CD14-positive monocyte (primary cell): ENCODE measurements around the gene RBMS1. TPM values are rescaled to one million over a fixed set of nuclear protein-coding genes. Genes with fewer than 3 reads are reported as not detected.

ENCODE experiments used
- DNase-seq, 3 donors: peaks; one replicate each; pipeline ENCODE4 v3.0.0-alpha.2; 2011 to 2022
- H2AFZ ChIP-seq: 2 replicates; pipeline ENCODE4 v1.6.0; 2012; ENCODE audit warnings: mild to moderate bottlenecking, low read depth, low read length, inconsistent platforms; ENCODE audit not compliant: insufficient read depth, poor library complexity, severe bottlenecking
- H3K27ac ChIP-seq, 2 donors: 1 replicate in 1 of 2; 2 replicates in 1 of 2; pipeline ENCODE4 v1.5.1; 2012 to 2013; ENCODE audit warnings: low read length in 2 of 2, control low read depth in 1 of 2, inconsistent platforms in 1 of 2, low read depth in 1 of 2, mild to moderate bottlenecking in 1 of 2
- H3K27me3 ChIP-seq, 2 donors: one replicate each; pipeline versions ENCODE4 v1.6.0 to v1.6.1; 2011 to 2013; ENCODE audit warnings: low read length in 2 of 2; ENCODE audit not compliant: control insufficient read depth in 2 of 2, insufficient read depth in 2 of 2
- H3K36me3 ChIP-seq, 2 donors: replicated peaks in 1 of 2; 1 replicate in 1 of 2; 2 replicates in 1 of 2; pipeline versions ENCODE4 v1.5.1 to v1.6.1; 2012 to 2013; ENCODE audit warnings: low read length in 2 of 2, control low read depth in 1 of 2, inconsistent platforms in 1 of 2, mild to moderate bottlenecking in 1 of 2; ENCODE audit not compliant: insufficient read depth in 2 of 2, control insufficient read depth in 1 of 2
- H3K4me1 ChIP-seq, 2 donors: 1 replicate in 1 of 2; 2 replicates in 1 of 2; pipeline versions ENCODE4 v1.5.1 to v1.6.1; 2012 to 2013; ENCODE audit warnings: low read length in 2 of 2, control low read depth in 1 of 2, inconsistent platforms in 1 of 2, mild to moderate bottlenecking in 1 of 2, moderate library complexity in 1 of 2; ENCODE audit not compliant: insufficient read depth in 2 of 2, control insufficient read depth in 1 of 2
- H3K4me2 ChIP-seq: replicated peaks from 2 replicates; pipeline ENCODE3; 2012; ENCODE audit warnings: low read length, moderate library complexity, mild to moderate bottlenecking; ENCODE audit not compliant: poor library complexity, severe bottlenecking; ENCODE audit errors: extremely low read depth
- H3K4me3 ChIP-seq, 3 experiments: fragments of 200-600 bp in 1 of 3; sonication (generic) in 1 of 3; replicated peaks in 1 of 3; 1 replicate in 2 of 3; 2 replicates in 1 of 3; pipeline ENCODE4 v1.5.1; 2011 to 2013; ENCODE audit warnings: low read length in 3 of 3, mild to moderate bottlenecking in 3 of 3, control low read depth in 2 of 3, low read depth in 2 of 3, inconsistent platforms in 1 of 3, moderate library complexity in 1 of 3
- H3K79me2 ChIP-seq: 2 replicates; pipeline ENCODE4 v1.6.0; 2012; ENCODE audit warnings: mild to moderate bottlenecking, control low read depth, inconsistent platforms, low read length, moderate library complexity; ENCODE audit not compliant: insufficient read depth
- H3K9ac ChIP-seq: 2 replicates; pipeline ENCODE4 v1.6.0; 2017; ENCODE audit warnings: low read length, mild to moderate bottlenecking; ENCODE audit not compliant: insufficient read depth, poor library complexity, severe bottlenecking
- H3K9me3 ChIP-seq, 2 donors: replicated peaks in 1 of 2; 1 replicate in 1 of 2; 2 replicates in 1 of 2; pipeline versions ENCODE4 v1.5.1 to v1.6.1; 2012 to 2013; ENCODE audit warnings: low read length in 2 of 2, control low read depth in 1 of 2; ENCODE audit not compliant: control insufficient read depth in 1 of 2, insufficient read depth in 1 of 2
- H4K20me1 ChIP-seq: 2 replicates; pipeline ENCODE4 v1.6.0; 2012; ENCODE audit warnings: mild to moderate bottlenecking, low read length, control low read depth, moderate library complexity; ENCODE audit not compliant: insufficient read depth
- H3K27ac Mint-ChIP-seq, 7 donors: one replicate each; pipeline ENCODE4 v1.8.0; 2020; ENCODE audit warnings: mild to moderate bottlenecking in 7 of 7, mixed read lengths in 7 of 7, moderate library complexity in 6 of 7, inconsistent platforms in 2 of 7
- H3K27me3 Mint-ChIP-seq, 3 donors: one replicate each; pipeline ENCODE4 v1.8.0; 2021 to 2022; ENCODE audit warnings: low read depth in 3 of 3, mild to moderate bottlenecking in 3 of 3, mixed read lengths in 3 of 3, moderate library complexity in 3 of 3, inconsistent platforms in 1 of 3
- H3K36me3 Mint-ChIP-seq, 2 donors: one replicate each; pipeline ENCODE4 v1.8.0; 2020; ENCODE audit warnings: mixed read lengths in 2 of 2, inconsistent platforms in 1 of 2, mild to moderate bottlenecking in 1 of 2
- H3K4me1 Mint-ChIP-seq: one replicate; pipeline ENCODE4 v1.8.0; 2020; ENCODE audit warnings: mild to moderate bottlenecking, mixed read lengths
- H3K4me3 Mint-ChIP-seq, 2 donors: one replicate each; pipeline ENCODE4 v1.8.0; 2020; ENCODE audit warnings: mild to moderate bottlenecking in 2 of 2, mixed read lengths in 2 of 2, moderate library complexity in 1 of 2
- H3K9me3 Mint-ChIP-seq, 7 donors: one replicate each; pipeline ENCODE4 v1.8.0; 2020 to 2022; ENCODE audit warnings: mixed read lengths in 7 of 7, mild to moderate bottlenecking in 6 of 7, moderate library complexity in 6 of 7, inconsistent platforms in 2 of 7
- WGBS: methylation state at CpG from one replicate; pipeline ENCODE4 v1.1.5; 2013; ENCODE audit warnings: missing lambda C conversion rate; ENCODE audit not compliant: insufficient coverage; 5-methylcytosine and 5-hydroxymethylcytosine counted together
- intact Hi-C, 2 donors: fragments of 100-400 bp; cut with micrococcal nuclease; formaldehyde crosslinking; loops; one replicate each; pipeline versions ENCODE4 v1.15.0 to v1.15.1; 2023
- polyA plus RNA-seq, 3 donors: library from polyadenylated mRNA; depleted of rRNA in 1 of 3; unstranded in 2 of 3; stranded (reverse) in 1 of 3; fragments of 300-500 nt in 2 of 3; fragments of >200 nt in 1 of 3; fragmentation: Illumina TruSeq in 2 of 3; gene quantifications; 1 replicate in 2 of 3; 2 replicates in 1 of 3; pipeline ENCODE4 v1.2.3, GENCODE V29; 2012 to 2021
- TF ChIP-seq, protein P1 (sequence below): fragments of 200-600 bp; IDR thresholded peaks from one replicate; pipeline ENCODE4 v1.8.0; 2022; ENCODE audit warnings: antibody characterized with exemption, mild to moderate bottlenecking

Gene RBMS1
- polyA plus RNA-seq, 3 donors = 88.2 to 91.2 (median 89.4) TPM

DNA sequence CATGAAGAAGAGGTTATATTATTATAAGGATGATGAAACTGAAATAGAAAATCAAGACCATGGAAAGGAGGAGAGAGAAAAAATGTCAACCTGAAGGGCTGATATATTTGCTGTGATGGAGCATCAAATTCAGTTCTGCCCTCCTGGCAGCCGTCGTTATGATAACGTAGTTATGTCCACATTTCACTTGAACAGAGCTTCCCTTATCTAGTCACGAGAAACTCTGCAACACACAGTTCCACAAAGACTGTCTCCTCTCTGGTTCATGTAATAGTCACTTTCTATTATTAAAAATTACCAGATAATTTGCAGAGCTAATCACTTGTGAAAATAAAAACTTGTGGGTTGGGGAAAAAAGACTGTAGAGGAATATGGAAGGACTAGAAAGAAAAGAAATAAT, 19.5 kb upstream of the RBMS1 start:
- Mint-ChIP-seq H3K27ac (no peak overlapping the region), H3K36me3 (no peaks in the 10 kb centered on the region), H3K4me3 (no peak overlapping the region), H3K4me1 (peaks cover 12% of the 10 kb centered on the region), H3K9me3 (peaks cover 0 to 2% (median 0%) of the 10 kb centered on the region in 7 donors), H3K27me3 (peaks cover 0 to 3% (median 3%) of the 10 kb centered on the region in 3 donors)
- intact Hi-C loops = no loop called here
- DNase-seq = no peak
- WGBS = no CpG with 5 or more reads among the region's 4 CpGs
- no peaks in the 10 kb centered on the region for H3K79me2 ChIP-seq
- H3K4me2 ChIP-seq = no peak overlapping the region
- no peaks in the 10 kb centered on the region for H4K20me1 ChIP-seq
- no peak overlapping the region for H3K9ac ChIP-seq
- H3K27me3 ChIP-seq = no peaks in the 10 kb centered on the region
- no peaks in the 10 kb centered on the region for H3K9me3 ChIP-seq
- no peak overlapping the region for H3K27ac ChIP-seq
- peaks cover 0 to 5% of the 10 kb centered on the region in 2 donors for H3K4me1 ChIP-seq
- TF ChIP-seq, protein P1, sequence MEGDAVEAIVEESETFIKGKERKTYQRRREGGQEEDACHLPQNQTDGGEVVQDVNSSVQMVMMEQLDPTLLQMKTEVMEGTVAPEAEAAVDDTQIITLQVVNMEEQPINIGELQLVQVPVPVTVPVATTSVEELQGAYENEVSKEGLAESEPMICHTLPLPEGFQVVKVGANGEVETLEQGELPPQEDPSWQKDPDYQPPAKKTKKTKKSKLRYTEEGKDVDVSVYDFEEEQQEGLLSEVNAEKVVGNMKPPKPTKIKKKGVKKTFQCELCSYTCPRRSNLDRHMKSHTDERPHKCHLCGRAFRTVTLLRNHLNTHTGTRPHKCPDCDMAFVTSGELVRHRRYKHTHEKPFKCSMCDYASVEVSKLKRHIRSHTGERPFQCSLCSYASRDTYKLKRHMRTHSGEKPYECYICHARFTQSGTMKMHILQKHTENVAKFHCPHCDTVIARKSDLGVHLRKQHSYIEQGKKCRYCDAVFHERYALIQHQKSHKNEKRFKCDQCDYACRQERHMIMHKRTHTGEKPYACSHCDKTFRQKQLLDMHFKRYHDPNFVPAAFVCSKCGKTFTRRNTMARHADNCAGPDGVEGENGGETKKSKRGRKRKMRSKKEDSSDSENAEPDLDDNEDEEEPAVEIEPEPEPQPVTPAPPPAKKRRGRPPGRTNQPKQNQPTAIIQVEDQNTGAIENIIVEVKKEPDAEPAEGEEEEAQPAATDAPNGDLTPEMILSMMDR = no peak
- H2AFZ ChIP-seq = no peak overlapping the region
- H3K4me3 ChIP-seq = no peak overlapping the region
- H3K36me3 ChIP-seq = no peaks in the 10 kb centered on the region

DNA sequence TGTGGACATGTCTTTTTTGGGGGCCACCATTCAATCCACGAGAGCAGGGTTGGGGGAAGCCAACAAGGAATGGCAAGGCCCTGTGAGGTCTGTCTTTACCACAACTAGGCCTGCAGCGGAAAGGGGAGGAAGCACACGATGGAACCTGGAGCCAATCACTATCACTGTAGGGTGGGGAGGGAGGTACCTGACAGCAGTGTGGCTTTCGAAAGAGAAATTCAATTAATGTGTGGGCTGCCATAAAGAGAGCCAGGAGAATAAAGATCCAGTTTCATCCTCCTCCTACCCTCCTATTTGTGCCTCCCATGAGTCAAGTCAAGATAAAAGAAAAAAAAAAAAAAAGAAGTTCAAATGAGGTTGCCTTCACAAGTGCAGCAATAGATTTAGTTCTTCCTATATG, 18.9 kb upstream of the RBMS1 start:
- no peak overlapping the region for H3K9ac ChIP-seq
- TF ChIP-seq, protein P1 = no peak
- Mint-ChIP-seq H3K4me3 (no peak overlapping the region), H3K9me3 (peaks cover 0 to 2% (median 0%) of the 10 kb centered on the region in 7 donors), H3K27ac (no peak overlapping the region), H3K36me3 (no peaks in the 10 kb centered on the region), H3K27me3 (peaks cover 0 to 3% (median 3%) of the 10 kb centered on the region in 3 donors), H3K4me1 (peaks cover 12% of the 10 kb centered on the region)
- no peak overlapping the region for H3K4me3 ChIP-seq
- H3K4me1 ChIP-seq = peaks cover 1 to 5% of the 10 kb centered on the region in 2 donors
- H3K27ac ChIP-seq = no peak overlapping the region
- intact Hi-C loops = no loop called here
- H3K27me3 ChIP-seq = no peaks in the 10 kb centered on the region
- no peaks in the 10 kb centered on the region for H4K20me1 ChIP-seq
- no CpG with 5 or more reads among the region's 4 CpGs for WGBS
- no peak for DNase-seq
- H2AFZ ChIP-seq = peak overlapping the region; percentile 9
- no peaks in the 10 kb centered on the region for H3K9me3 ChIP-seq
- no peaks in the 10 kb centered on the region for H3K36me3 ChIP-seq
- no peaks in the 10 kb centered on the region for H3K79me2 ChIP-seq
- H3K4me2 ChIP-seq = no peak overlapping the region
